Esophagus muscularis mucosa (tissue), 4 donors: Measurements from ENCODE around the gene MEX3B. TPM values are rescaled to one million over a fixed set of nuclear protein-coding genes. Genes with fewer than 3 reads are reported as not detected.

Experiments used
- DNase-seq: peaks from one replicate; pipeline ENCODE4 v3.0.0-alpha.2; 2017; ENCODE audit errors: extremely low spot score
- H3K27ac ChIP-seq, 4 donors: fragments of 200-600 bp; sonication (generic); replicated peaks in 1 of 4; 1 replicate in 3 of 4; 2 replicates in 1 of 4; pipeline ENCODE4 v1.5.1; 2016 to 2019; ENCODE audit warnings: mild to moderate bottlenecking in 1 of 4
- H3K27me3 ChIP-seq, 4 donors: fragments of 200-600 bp; sonication (generic); one replicate each; pipeline versions ENCODE4 v1.5.1 to v1.6.0; 2016 to 2019
- H3K36me3 ChIP-seq, 4 donors: fragments of 200-600 bp; sonication (generic); one replicate each; pipeline ENCODE4 v1.5.1; 2016 to 2019
- H3K4me1 ChIP-seq, 4 donors: fragments of 200-600 bp; sonication (generic); one replicate each; pipeline ENCODE4 v1.5.1; 2016 to 2019
- H3K4me3 ChIP-seq, 4 donors: fragments of 200-600 bp; sonication (generic); 1 replicate in 2 of 4; 2 replicates in 2 of 4; pipeline ENCODE4 v1.5.1; 2016 to 2019; ENCODE audit warnings: mild to moderate bottlenecking in 4 of 4, moderate library complexity in 1 of 4
- H3K9me3 ChIP-seq, 4 donors: fragments of 200-600 bp; sonication (generic); 1 replicate in 3 of 4; 2 replicates in 1 of 4; pipeline ENCODE4 v1.5.1; 2016 to 2019
- EP300 ChIP-seq: sonication (generic); formaldehyde crosslinking; IDR thresholded peaks from one replicate; pipeline ENCODE4 v1.6.1; 2017; ENCODE audit warnings: antibody characterized with exemption
- POLR2A ChIP-seq: fragments of 450-650 bp; IDR thresholded peaks from one replicate; pipeline ENCODE4 v1.6.1; 2017; ENCODE audit warnings: antibody characterized with exemption, moderate library complexity, mild to moderate bottlenecking, low read depth
- POLR2AphosphoS5 ChIP-seq, 2 donors: sonication (generic); formaldehyde crosslinking; IDR thresholded peaks; one replicate each; pipeline ENCODE4 v1.6.1; 2017; ENCODE audit warnings: antibody characterized with exemption in 2 of 2
- WGBS: methylation state at CpG from one replicate; pipeline ENCODE4 v1.1.5; 2018; 5-methylcytosine and 5-hydroxymethylcytosine counted together
- intact Hi-C: fragments of 100-400 bp; cut with DNase I; formaldehyde crosslinking; loops from one replicate; pipeline ENCODE4 v1.15.1; 2023
- total RNA-seq, 4 donors: library from RNA; depleted of rRNA; stranded (reverse); fragments of >200 nt; gene quantifications; one replicate each; pipeline versions ENCODE4 v1.1.0 to v1.2.1, GENCODE V29; 2016
- TF ChIP-seq, protein P1 (sequence below), 3 experiments: fragments of 200-600 bp in 2 of 3; fragments of 450-650 bp in 1 of 3; sonication (generic) in 2 of 3; IDR thresholded peaks; one replicate each; pipeline ENCODE4 v1.5.1; 2017 to 2019; ENCODE audit warnings: antibody characterized with exemption in 3 of 3, mild to moderate bottlenecking in 2 of 3, moderate library complexity in 1 of 3

MEX3B gene
- total RNA-seq, 4 donors from 2014 or later, result 1.5 to 2.4 (median 1.9) TPM

DNA sequence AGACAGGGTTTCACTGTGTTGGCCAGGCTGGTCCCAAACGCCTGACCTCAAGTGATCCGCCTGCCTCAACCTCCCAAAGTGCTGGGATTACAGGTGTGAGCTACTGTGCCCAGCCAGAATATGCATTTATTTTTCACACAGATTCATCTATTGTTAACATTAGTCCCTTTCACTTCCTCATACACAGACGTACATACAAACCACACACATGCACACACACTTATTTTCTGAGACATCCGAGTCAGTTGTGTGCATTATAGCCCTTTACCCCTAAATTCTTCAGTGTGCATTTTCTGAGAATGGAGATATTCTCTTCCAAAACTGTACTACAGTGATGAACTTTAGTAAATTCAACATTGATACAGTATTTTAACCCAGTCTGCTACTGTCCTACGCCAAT is 15.0 kb upstream of the MEX3B start:
- no peaks in the 10 kb centered on the region for H3K9me3 ChIP-seq

GRCh38 chr15:82058517-82059204 is 12.8 kb upstream of the MEX3B start:
- H3K4me3 ChIP-seq, result no peak overlapping the region
- intact Hi-C loops, result no loop called here
- H3K36me3 ChIP-seq, result no peaks in the 10 kb centered on the region
- H3K9me3 ChIP-seq, result no peaks in the 10 kb centered on the region
- H3K4me1 ChIP-seq, result no peaks in the 10 kb centered on the region
- no peak for DNase-seq
- peaks cover 0 to 91% (median 7%) of the 10 kb centered on the region in 4 donors for H3K27me3 ChIP-seq
- 10% methylated on average over 2 of the region's 2 CpGs for WGBS
- no peak for TF ChIP-seq EP300
- TF ChIP-seq POLR2A, result no peak
- TF ChIP-seq, protein P1, sequence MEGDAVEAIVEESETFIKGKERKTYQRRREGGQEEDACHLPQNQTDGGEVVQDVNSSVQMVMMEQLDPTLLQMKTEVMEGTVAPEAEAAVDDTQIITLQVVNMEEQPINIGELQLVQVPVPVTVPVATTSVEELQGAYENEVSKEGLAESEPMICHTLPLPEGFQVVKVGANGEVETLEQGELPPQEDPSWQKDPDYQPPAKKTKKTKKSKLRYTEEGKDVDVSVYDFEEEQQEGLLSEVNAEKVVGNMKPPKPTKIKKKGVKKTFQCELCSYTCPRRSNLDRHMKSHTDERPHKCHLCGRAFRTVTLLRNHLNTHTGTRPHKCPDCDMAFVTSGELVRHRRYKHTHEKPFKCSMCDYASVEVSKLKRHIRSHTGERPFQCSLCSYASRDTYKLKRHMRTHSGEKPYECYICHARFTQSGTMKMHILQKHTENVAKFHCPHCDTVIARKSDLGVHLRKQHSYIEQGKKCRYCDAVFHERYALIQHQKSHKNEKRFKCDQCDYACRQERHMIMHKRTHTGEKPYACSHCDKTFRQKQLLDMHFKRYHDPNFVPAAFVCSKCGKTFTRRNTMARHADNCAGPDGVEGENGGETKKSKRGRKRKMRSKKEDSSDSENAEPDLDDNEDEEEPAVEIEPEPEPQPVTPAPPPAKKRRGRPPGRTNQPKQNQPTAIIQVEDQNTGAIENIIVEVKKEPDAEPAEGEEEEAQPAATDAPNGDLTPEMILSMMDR (IDR thresholded peaks at IDR 0.05), result no peak
- no peak for TF ChIP-seq POLR2AphosphoS5 (IDR thresholded peaks at IDR 0.05)
- no peak overlapping the region for H3K27ac ChIP-seq

More for the DNA sequence above, 15.0 kb upstream of the MEX3B start:
- TF ChIP-seq, protein P1 (IDR thresholded peaks at IDR 0.05), result no peak
- TF ChIP-seq POLR2A (no peak), EP300 (no peak), POLR2AphosphoS5 (IDR thresholded peaks at IDR 0.05) (no peak)
- H3K27ac ChIP-seq, result no peak overlapping the region
- H3K4me3 ChIP-seq, result no peak overlapping the region
- no peak for DNase-seq
- no peaks in the 10 kb centered on the region for H3K36me3 ChIP-seq
- intact Hi-C loops, result no loop called here
- WGBS, result 84% methylated on average over 5 of the region's 5 CpGs
- H3K4me1 ChIP-seq, result no peaks in the 10 kb centered on the region
- peaks cover 0 to 86% (median 9%) of the 10 kb centered on the region in 4 donors for H3K27me3 ChIP-seq

GRCh38 chr15:82058026-82058425 is 12.2 kb upstream of the MEX3B start:
- no peaks in the 10 kb centered on the region for H3K9me3 ChIP-seq
- no peaks in the 10 kb centered on the region for H3K4me1 ChIP-seq
- intact Hi-C loops, result no loop called here
- WGBS, result 17% methylated on average over 14 of the region's 14 CpGs
- DNase-seq, result no peak
- peaks cover 0 to 86% (median 7%) of the 10 kb centered on the region in 4 donors for H3K27me3 ChIP-seq
- TF ChIP-seq, protein P1 (IDR thresholded peaks at IDR 0.05), result no peak
- TF ChIP-seq POLR2A, result no peak
- TF ChIP-seq POLR2AphosphoS5 (IDR thresholded peaks at IDR 0.05), result no peak
- no peak for TF ChIP-seq EP300
- no peak overlapping the region for H3K27ac ChIP-seq
- H3K4me3 ChIP-seq, result no peak overlapping the region
- H3K36me3 ChIP-seq, result no peaks in the 10 kb centered on the region

GRCh38 chr15:82056958-82057823 is 11.4 kb upstream of the MEX3B start:
- intact Hi-C loops, result no loop called here
- no peaks in the 10 kb centered on the region for H3K9me3 ChIP-seq
- TF ChIP-seq, protein P1 (IDR thresholded peaks at IDR 0.05), result no peak
- TF ChIP-seq POLR2A (no peak), EP300 (no peak), POLR2AphosphoS5 (IDR thresholded peaks at IDR 0.05) (no peak)
- 42% methylated on average over 7 of the region's 7 CpGs for WGBS
- no peak overlapping the region for H3K27ac ChIP-seq
- DNase-seq, result no peak
- no peak overlapping the region for H3K4me3 ChIP-seq
- H3K4me1 ChIP-seq, result no peaks in the 10 kb centered on the region
- peaks cover 0 to 84% (median 7%) of the 10 kb centered on the region in 4 donors for H3K27me3 ChIP-seq
- no peaks in the 10 kb centered on the region for H3K36me3 ChIP-seq
